ENCODE measurements around the gene GREM1.

The GREM1 gene

GRCh38 chr15:32674681-32675080, 43.1 kb upstream of the GREM1 start:
- Histone ChIP-seq H3K36me3 (no peaks in the 10 kb centered on the region), H3K27ac (no peak overlapping the region), H3K9me3 (ENCODE audit: severe bottlenecking) (no peaks in the 10 kb centered on the region), H3K27me3 (ENCODE audit: insufficient read depth, low read depth, severe bottlenecking) (no peaks in the 10 kb centered on the region), H3K4me3 (ENCODE audit: low read depth, low read length) (no peak overlapping the region)
- DNase-seq: no peak
- no peak for TF ChIP-seq CTCF (IDR thresholded peaks at IDR 0.05; ENCODE audit: low read depth, low read length)

GRCh38 chr15:32675466-32675865, 42.3 kb upstream of the GREM1 start:
- Histone ChIP-seq H3K36me3 (no peaks in the 10 kb centered on the region), H3K4me3 (ENCODE audit: low read depth, low read length) (no peak overlapping the region), H3K9me3 (ENCODE audit: severe bottlenecking) (no peaks in the 10 kb centered on the region), H3K27ac (no peak overlapping the region), H3K27me3 (ENCODE audit: insufficient read depth, low read depth, severe bottlenecking) (no peaks in the 10 kb centered on the region)
- TF ChIP-seq CTCF (IDR thresholded peaks at IDR 0.05; ENCODE audit: low read depth, low read length): no peak
- no peak for DNase-seq

GRCh38 chr15:32676169-32676568, 41.6 kb upstream of the GREM1 start:
- TF ChIP-seq CTCF (IDR thresholded peaks at IDR 0.05; ENCODE audit: low read depth, low read length): no peak
- H3K27ac ChIP-seq: no peak overlapping the region
- H3K9me3 ChIP-seq (ENCODE audit: severe bottlenecking): no peaks in the 10 kb centered on the region
- DNase-seq: peak; percentile 34
- H3K4me3 ChIP-seq (ENCODE audit: low read depth, low read length): no peak overlapping the region
- H3K36me3 ChIP-seq: no peaks in the 10 kb centered on the region
- H3K27me3 ChIP-seq (ENCODE audit: insufficient read depth, low read depth, severe bottlenecking): no peaks in the 10 kb centered on the region

- H3K27me3 ChIP-seq (ENCODE audit: insufficient read depth, low read depth, severe bottlenecking): no peaks in the 10 kb centered on the region
- TF ChIP-seq CTCF (IDR thresholded peaks at IDR 0.05; ENCODE audit: low read depth, low read length): no peak
- no peak overlapping the region for H3K4me3 ChIP-seq (ENCODE audit: low read depth, low read length)
- DNase-seq: no peak
- no peaks in the 10 kb centered on the region for H3K36me3 ChIP-seq
- no peaks in the 10 kb centered on the region for H3K9me3 ChIP-seq (ENCODE audit: severe bottlenecking)
- no peak overlapping the region for H3K27ac ChIP-seq
Measured at GRCh38 chr15:32677238-32677750, 40.5 kb upstream of the GREM1 start.

GRCh38 chr15:32679298-32679690, 38.5 kb upstream of the GREM1 start:
- Histone ChIP-seq H3K9me3 (ENCODE audit: severe bottlenecking) (no peaks in the 10 kb centered on the region), H3K27me3 (ENCODE audit: insufficient read depth, low read depth, severe bottlenecking) (no peaks in the 10 kb centered on the region), H3K4me3 (ENCODE audit: low read depth, low read length) (no peak overlapping the region), H3K36me3 (no peaks in the 10 kb centered on the region), H3K27ac (no peak overlapping the region)
- DNase-seq: no peak
- no peak for TF ChIP-seq CTCF (IDR thresholded peaks at IDR 0.05; ENCODE audit: low read depth, low read length)

GRCh38 chr15:32682569-32682968, 35.2 kb upstream of the GREM1 start:
- no peak for DNase-seq
- no peaks in the 10 kb centered on the region for H3K27me3 ChIP-seq (ENCODE audit: insufficient read depth, low read depth, severe bottlenecking)
- no peak overlapping the region for H3K4me3 ChIP-seq (ENCODE audit: low read depth, low read length)
- H3K27ac ChIP-seq: no peak overlapping the region
- no peak for TF ChIP-seq CTCF (IDR thresholded peaks at IDR 0.05; ENCODE audit: low read depth, low read length)
- H3K9me3 ChIP-seq (ENCODE audit: severe bottlenecking): no peaks in the 10 kb centered on the region
- H3K36me3 ChIP-seq: no peaks in the 10 kb centered on the region
